OCI-LY7 (cell line): Measurements from ENCODE around the gene FAM240A. TPM values are rescaled to one million over a fixed set of nuclear protein-coding genes. Genes with fewer than 3 reads are reported as not detected.

ENCODE experiments used
- BruUV-seq: library from RNA; stranded (reverse); fragments of 400-500 nt; replicated peaks from 2 replicates; lab custom pipeline; 2021; lab: Mats Ljungman, UMichigan
- CTCF ChIA-PET: fragments of 300-600 bp; sonication (Branson Sonifier 250); formaldehyde crosslinking; loops from one replicate; lab custom pipeline; 2022; ENCODE audit warnings: antibody characterized with exemption; ENCODE audit not compliant: unreplicated experiment; lab: Charles Lee
- POLR2A ChIA-PET: fragments of 300-600 bp; sonication (Branson Sonifier 250); formaldehyde crosslinking; loops from one replicate; lab custom pipeline; 2022; ENCODE audit warnings: antibody characterized with exemption; lab: Charles Lee
- DNase-seq: peaks from one replicate; pipeline ENCODE4 v3.0.0-alpha.2; 2015; ENCODE audit warnings: low spot score
- H2AFZ ChIP-seq: fragments of 200-600 bp; sonication (generic), shearing (Covaris generic); 2 replicates; pipeline ENCODE4 v1.6.1; 2014; ENCODE audit warnings: mild to moderate bottlenecking, antibody characterized with exemption, low read length, moderate library complexity
- H3K27ac ChIP-seq: fragments of 200-600 bp; sonication (generic); 2 replicates; pipeline ENCODE4 v1.5.1; 2014; ENCODE audit warnings: mixed run types, low read depth, mild to moderate bottlenecking, moderate library complexity, low read length, inconsistent platforms; ENCODE audit not compliant: poor library complexity, severe bottlenecking
- H3K36me3 ChIP-seq: fragments of 200-600 bp; sonication (generic); 2 replicates; pipeline ENCODE4 v1.6.1; 2014; ENCODE audit warnings: mild to moderate bottlenecking, antibody characterized with exemption, low read length, moderate library complexity, mixed read lengths; ENCODE audit not compliant: insufficient read depth
- H3K4me1 ChIP-seq: fragments of 200-600 bp; sonication (generic); 2 replicates; pipeline ENCODE4 v1.5.1; 2014; ENCODE audit warnings: mild to moderate bottlenecking, low read length; ENCODE audit not compliant: insufficient read depth, poor library complexity, severe bottlenecking
- H3K4me2 ChIP-seq: fragments of 200-600 bp; sonication (generic); 2 replicates; pipeline ENCODE4 v1.6.1; 2014; ENCODE audit warnings: mild to moderate bottlenecking, low read length
- H3K4me3 ChIP-seq: fragments of 200-600 bp; sonication (generic); 2 replicates; pipeline ENCODE4 v1.5.1; 2014; ENCODE audit warnings: mild to moderate bottlenecking, low read depth, low read length; ENCODE audit not compliant: poor library complexity, severe bottlenecking
- H3K79me2 ChIP-seq: fragments of 200-600 bp; sonication (generic); 2 replicates; pipeline ENCODE4 v1.6.1; 2016; ENCODE audit warnings: low read depth, mild to moderate bottlenecking, low read length, moderate library complexity, mixed read lengths; ENCODE audit not compliant: insufficient read depth
- H3K9me2 ChIP-seq: fragments of 200-600 bp; sonication (generic); 2 replicates; pipeline ENCODE4 v1.6.1; 2016; ENCODE audit warnings: mild to moderate bottlenecking, low read length, mixed read lengths; ENCODE audit not compliant: insufficient read depth
- H3K9me3 ChIP-seq: fragments of 200-600 bp; sonication (generic); 2 replicates; pipeline ENCODE4 v1.6.1; 2014; ENCODE audit warnings: mild to moderate bottlenecking, mixed run types, low read length, mixed read lengths
- H4K20me1 ChIP-seq: fragments of 200-600 bp; sonication (generic); 2 replicates; pipeline ENCODE4 v1.6.1; 2014; ENCODE audit warnings: mild to moderate bottlenecking, antibody characterized with exemption, low read length, moderate library complexity, mixed read lengths; ENCODE audit not compliant: insufficient read depth
- EZH2phosphoT487 ChIP-seq: fragments of 200-600 bp; sonication (generic); IDR thresholded peaks from 2 replicates; pipeline ENCODE4 v1.6.1; 2018; ENCODE audit warnings: low read depth, borderline replicate concordance, mild to moderate bottlenecking, mixed run types, antibody characterized with exemption, low read length, moderate library complexity, mixed read lengths
- intact Hi-C: fragments of 100-400 bp; cut with micrococcal nuclease; formaldehyde crosslinking; loops from one replicate; pipeline ENCODE4 v1.10.0; 2022; ENCODE audit not compliant: unreplicated experiment
- small RNA-seq: library from RNA; depleted of rRNA; stranded (forward); fragments of <200 nt; gene quantifications from one replicate; pipeline ENCODE3, GENCODE V24; 2014
- total RNA-seq, 2 experiments: library from RNA; depleted of rRNA in 1 of 2; stranded (reverse); fragments of >200 nt in 1 of 2; shearing (Covaris generic) in 1 of 2; gene quantifications; 2 replicates each; pipeline ENCODE4 v1.2.3, GENCODE V29; 2014 to 2022
- TF ChIP-seq, protein P1 (sequence below): fragments of 200-600 bp; sonication (generic); conservative IDR thresholded peaks from 2 replicates; pipeline ENCODE4 v1.5.1; 2014; ENCODE audit warnings: mild to moderate bottlenecking, antibody characterized with exemption, low read length, moderate library complexity, mixed read lengths

Gene FAM240A
- total RNA-seq, 2 experiments from 2014 or later: not detected

DNA sequence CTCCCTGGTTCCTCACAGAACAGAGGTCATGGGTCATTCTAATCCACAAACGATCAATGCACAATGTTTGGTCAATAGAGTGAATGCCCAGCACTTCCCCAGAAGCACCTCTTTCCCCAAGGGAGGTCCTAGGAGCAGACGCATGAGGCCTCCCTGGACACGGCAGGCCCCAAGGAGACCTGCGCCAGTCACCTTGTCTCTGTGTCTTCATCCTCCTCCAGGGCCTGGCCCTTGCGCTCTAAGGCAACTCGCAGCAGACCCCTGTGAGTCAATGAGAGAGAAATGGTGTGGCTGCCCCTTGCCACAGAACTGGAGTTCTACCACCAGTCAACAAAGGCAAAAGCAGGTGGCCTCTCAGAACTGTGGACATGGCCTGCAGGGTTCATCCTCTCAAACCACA, 63.1 kb downstream of the FAM240A start:
- Histone ChIP-seq H3K9me2 (no peaks in the 10 kb centered on the region), H3K4me2 (no peak overlapping the region), H3K4me3 (no peak overlapping the region), H3K27ac (no peak overlapping the region), H3K79me2 (no peaks in the 10 kb centered on the region), H3K36me3 (no peaks in the 10 kb centered on the region), H4K20me1 (no peaks in the 10 kb centered on the region), H3K9me3 (no peaks in the 10 kb centered on the region), H2AFZ (no peak overlapping the region), H3K4me1 (no peaks in the 10 kb centered on the region)
- TF ChIP-seq, protein P1, sequence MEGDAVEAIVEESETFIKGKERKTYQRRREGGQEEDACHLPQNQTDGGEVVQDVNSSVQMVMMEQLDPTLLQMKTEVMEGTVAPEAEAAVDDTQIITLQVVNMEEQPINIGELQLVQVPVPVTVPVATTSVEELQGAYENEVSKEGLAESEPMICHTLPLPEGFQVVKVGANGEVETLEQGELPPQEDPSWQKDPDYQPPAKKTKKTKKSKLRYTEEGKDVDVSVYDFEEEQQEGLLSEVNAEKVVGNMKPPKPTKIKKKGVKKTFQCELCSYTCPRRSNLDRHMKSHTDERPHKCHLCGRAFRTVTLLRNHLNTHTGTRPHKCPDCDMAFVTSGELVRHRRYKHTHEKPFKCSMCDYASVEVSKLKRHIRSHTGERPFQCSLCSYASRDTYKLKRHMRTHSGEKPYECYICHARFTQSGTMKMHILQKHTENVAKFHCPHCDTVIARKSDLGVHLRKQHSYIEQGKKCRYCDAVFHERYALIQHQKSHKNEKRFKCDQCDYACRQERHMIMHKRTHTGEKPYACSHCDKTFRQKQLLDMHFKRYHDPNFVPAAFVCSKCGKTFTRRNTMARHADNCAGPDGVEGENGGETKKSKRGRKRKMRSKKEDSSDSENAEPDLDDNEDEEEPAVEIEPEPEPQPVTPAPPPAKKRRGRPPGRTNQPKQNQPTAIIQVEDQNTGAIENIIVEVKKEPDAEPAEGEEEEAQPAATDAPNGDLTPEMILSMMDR: no peak
- no peak for TF ChIP-seq EZH2phosphoT487
- no peak for DNase-seq
- intact Hi-C loops: no loop called here
- BruUV-seq: no TSS peak
- POLR2A ChIA-PET: no interaction called here
- CTCF ChIA-PET: no interaction called here

Small RNA genes lying within 50 kb of the gene (small RNA-seq; reads per million reads assigned to genes)
- not detected for gene RF00591

Other genes starting within 250 kb of the FAM240A start
- not detected in 2 replicates for gene CCR5, start 241.6 kb upstream of the FAM240A start, total RNA-seq (2014; rRNA removed; shearing (Covaris generic))
- not detected in 2 replicates for gene CCR5, start 241.6 kb upstream of the FAM240A start, total RNA-seq (2022)
- gene CCRL2, start 205.3 kb upstream of the FAM240A start, total RNA-seq (2014; rRNA removed; shearing (Covaris generic)): 0.41 and 0.88 TPM in 2 replicates
- gene CCRL2, start 205.3 kb upstream of the FAM240A start, total RNA-seq (2022): 2.2 and 2.4 TPM in 2 replicates
- 3.7 TPM in 1 of 2 replicates, not detected in the other for gene LTF, start 147.6 kb upstream of the FAM240A start, total RNA-seq (2014; rRNA removed; shearing (Covaris generic))
- gene LTF, start 147.6 kb upstream of the FAM240A start, total RNA-seq (2022): not detected in 2 replicates
- gene RTP3, start 114.5 kb upstream of the FAM240A start, total RNA-seq (2014; rRNA removed; shearing (Covaris generic)): 1.3 and 1.4 TPM in 2 replicates
- 0.37 and 0.74 TPM in 2 replicates for gene RTP3, start 114.5 kb upstream of the FAM240A start, total RNA-seq (2022)
- gene LRRC2, start 46.2 kb upstream of the FAM240A start, total RNA-seq (2014; rRNA removed; shearing (Covaris generic)): 2.0 and 2.4 TPM in 2 replicates
- 1.9 and 2.2 TPM in 2 replicates for gene LRRC2, start 46.2 kb upstream of the FAM240A start, total RNA-seq (2022)
- 0.15 and 0.28 TPM in 2 replicates for gene ALS2CL, start 81.2 kb downstream of the FAM240A start, total RNA-seq (2014; rRNA removed; shearing (Covaris generic))
- 0.07 TPM in 1 of 2 replicates, not detected in the other for gene ALS2CL, start 81.2 kb downstream of the FAM240A start, total RNA-seq (2022)
- gene TMIE, start 88.9 kb downstream of the FAM240A start, total RNA-seq (2014; rRNA removed; shearing (Covaris generic)): not detected in 2 replicates
- gene TMIE, start 88.9 kb downstream of the FAM240A start, total RNA-seq (2022): not detected in 2 replicates
- not detected in 2 replicates for gene PRSS50, start 105.3 kb downstream of the FAM240A start, total RNA-seq (2014; rRNA removed; shearing (Covaris generic))
- gene PRSS50, start 105.3 kb downstream of the FAM240A start, total RNA-seq (2022): not detected in 2 replicates